ENCODE results near the gene CENPL.
"Not testable (repeated sequence)": the region's sequence is repeated elsewhere in the genome, so short reads cannot be mapped to it uniquely, and the experiment has no call there.

The CENPL gene

GRCh38 chr1:173856903-173857302, 32.2 kb upstream of the CENPL start:
- Histone ChIP-seq H3K4me3 (ENCODE audit: insufficient read depth, low read depth, low read length) (no peak overlapping the region), H3K9me3 (ENCODE audit: control insufficient read depth, low read length) (no peaks in the 10 kb centered on the region), H3K36me3 (ENCODE audit: control insufficient read depth, insufficient read depth, low read length) (peaks cover 24% of the 10 kb centered on the region), H3K27me3 (ENCODE audit: control insufficient read depth, insufficient read depth, low read length, poor library complexity, severe bottlenecking) (no peaks in the 10 kb centered on the region), H3K4me1 (ENCODE audit: control insufficient read depth, insufficient read depth, low read length) (no peaks in the 10 kb centered on the region), H3K27ac (ENCODE audit: insufficient read depth, low read depth, low read length, poor library complexity, severe bottlenecking) (no peak overlapping the region)
- WGBS, 2 experiments, result 97 to 100% methylated on average over 2 of the region's 2 CpGs

DNA sequence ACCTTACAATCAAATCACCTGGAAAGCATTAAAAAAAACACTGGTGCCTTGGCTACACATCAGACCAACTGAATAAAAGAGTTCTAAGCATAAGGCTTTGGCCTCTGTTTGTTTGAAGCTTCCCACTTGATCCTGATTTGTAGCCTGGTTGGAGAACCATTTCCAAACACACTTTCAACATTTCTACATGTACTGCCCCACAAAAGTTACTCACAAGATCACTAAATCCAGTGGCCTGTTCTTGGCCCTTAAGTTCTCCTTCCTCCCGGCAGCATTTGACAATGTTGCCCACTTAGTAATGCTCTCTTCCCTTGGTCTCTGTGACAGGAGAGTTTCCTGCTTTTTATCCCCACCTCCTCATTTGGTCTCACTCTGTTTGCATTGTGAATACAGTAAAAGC, 31.3 kb upstream of the CENPL start:
- WGBS, 2 experiments, result 91 to 100% methylated on average over 1 of the region's 1 CpG
- Histone ChIP-seq H3K27ac (ENCODE audit: insufficient read depth, low read depth, low read length, poor library complexity, severe bottlenecking) (no peak overlapping the region), H3K9me3 (ENCODE audit: control insufficient read depth, low read length) (no peaks in the 10 kb centered on the region), H3K27me3 (ENCODE audit: control insufficient read depth, insufficient read depth, low read length, poor library complexity, severe bottlenecking) (no peaks in the 10 kb centered on the region), H3K4me1 (ENCODE audit: control insufficient read depth, insufficient read depth, low read length) (no peaks in the 10 kb centered on the region), H3K4me3 (ENCODE audit: insufficient read depth, low read depth, low read length) (no peak overlapping the region), H3K36me3 (ENCODE audit: control insufficient read depth, insufficient read depth, low read length) (peaks cover 24% of the 10 kb centered on the region)

- Histone ChIP-seq H3K4me1 (ENCODE audit: control insufficient read depth, insufficient read depth, low read length) (no peaks in the 10 kb centered on the region), H3K27ac (ENCODE audit: insufficient read depth, low read depth, low read length, poor library complexity, severe bottlenecking) (peak overlapping the region; percentile 26), H3K27me3 (ENCODE audit: control insufficient read depth, insufficient read depth, low read length, poor library complexity, severe bottlenecking) (no peaks in the 10 kb centered on the region), H3K4me3 (ENCODE audit: insufficient read depth, low read depth, low read length) (no peak overlapping the region), H3K9me3 (ENCODE audit: control insufficient read depth, low read length) (no peaks in the 10 kb centered on the region), H3K36me3 (ENCODE audit: control insufficient read depth, insufficient read depth, low read length) (peaks cover 21% of the 10 kb centered on the region)
- WGBS, 2 experiments, result 65 to 70% methylated on average over 5 of the region's 5 CpGs
Measured at GRCh38 chr1:173853074-173853473, 28.4 kb upstream of the CENPL start.

DNA sequence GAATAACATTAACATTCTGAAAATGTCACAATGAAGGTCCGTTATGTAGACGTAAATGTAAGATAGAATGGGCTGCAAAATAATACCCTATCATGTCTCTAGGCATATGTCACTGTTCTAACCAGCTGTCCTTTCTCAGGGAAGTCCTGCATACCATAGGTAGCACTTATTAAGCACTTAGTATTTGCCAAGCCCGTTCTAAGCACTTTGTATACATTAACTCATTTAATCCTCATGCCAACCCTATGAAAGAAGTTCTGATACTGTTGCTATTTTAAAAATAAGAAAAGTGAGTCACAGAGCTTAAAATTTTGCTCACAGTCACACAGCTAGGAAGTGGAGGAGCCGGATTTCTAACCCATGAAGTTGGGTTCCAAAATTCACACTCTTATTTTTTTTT, 27.4 kb upstream of the CENPL start:
- Histone ChIP-seq H3K9me3 (ENCODE audit: control insufficient read depth, low read length) (no peaks in the 10 kb centered on the region), H3K4me3 (ENCODE audit: insufficient read depth, low read depth, low read length) (no peak overlapping the region), H3K27me3 (ENCODE audit: control insufficient read depth, insufficient read depth, low read length, poor library complexity, severe bottlenecking) (no peaks in the 10 kb centered on the region), H3K27ac (ENCODE audit: insufficient read depth, low read depth, low read length, poor library complexity, severe bottlenecking) (no peak overlapping the region), H3K4me1 (ENCODE audit: control insufficient read depth, insufficient read depth, low read length) (no peaks in the 10 kb centered on the region), H3K36me3 (ENCODE audit: control insufficient read depth, insufficient read depth, low read length) (peaks cover 18% of the 10 kb centered on the region)
- WGBS, 2 experiments, result 93 to 95% methylated on average over 3 to 4 of the region's 4 CpGs

- peaks cover 23% of the 10 kb centered on the region for H3K36me3 ChIP-seq (ENCODE audit: control insufficient read depth, insufficient read depth, low read length)
- WGBS, 2 experiments, result 96% methylated on average over 1 of the region's 1 CpG; no CpG with 5 or more reads in 1 of the 2 experiments
- H3K4me3 ChIP-seq (ENCODE audit: insufficient read depth, low read depth, low read length), result no peak overlapping the region
- H3K27ac ChIP-seq (ENCODE audit: insufficient read depth, low read depth, low read length, poor library complexity, severe bottlenecking), result no peak overlapping the region
- H3K27me3 ChIP-seq (ENCODE audit: control insufficient read depth, insufficient read depth, low read length, poor library complexity, severe bottlenecking), result no peaks in the 10 kb centered on the region
- H3K9me3 ChIP-seq (ENCODE audit: control insufficient read depth, low read length), result no peaks in the 10 kb centered on the region
- no peaks in the 10 kb centered on the region for H3K4me1 ChIP-seq (ENCODE audit: control insufficient read depth, insufficient read depth, low read length)
Measured at GRCh38 chr1:173832748-173833147, 8.1 kb upstream of the CENPL start.

DNA sequence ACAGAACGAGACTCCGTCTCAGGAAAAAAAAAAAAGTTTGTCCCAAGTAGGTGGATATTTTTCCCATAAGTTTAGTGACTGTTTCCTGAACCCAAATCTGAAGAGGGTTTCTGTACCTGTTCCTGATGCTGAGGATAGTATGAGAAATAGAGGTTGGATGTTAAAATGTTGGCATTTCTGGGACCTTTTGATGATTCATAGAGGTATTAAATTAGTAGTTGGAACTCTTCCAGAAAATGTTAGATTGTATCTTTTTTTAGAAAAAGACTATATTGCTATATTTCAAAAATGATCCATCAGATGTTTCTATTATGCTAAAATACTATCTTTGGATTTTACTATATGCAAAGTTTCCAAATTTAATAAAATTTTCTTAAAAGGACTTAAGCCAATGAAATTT, 2.9 kb upstream of the CENPL start:
- Histone ChIP-seq H3K9me3 (ENCODE audit: control insufficient read depth, low read length) (no peaks in the 10 kb centered on the region), H3K27me3 (ENCODE audit: control insufficient read depth, insufficient read depth, low read length, poor library complexity, severe bottlenecking) (no peaks in the 10 kb centered on the region), H3K4me1 (ENCODE audit: control insufficient read depth, insufficient read depth, low read length) (peaks cover 7% of the 10 kb centered on the region), H3K36me3 (ENCODE audit: control insufficient read depth, insufficient read depth, low read length) (peaks cover 13% of the 10 kb centered on the region), H3K4me3 (ENCODE audit: insufficient read depth, low read depth, low read length) (no peak overlapping the region), H3K27ac (ENCODE audit: insufficient read depth, low read depth, low read length, poor library complexity, severe bottlenecking) (no peak overlapping the region)
- 90 to 95% methylated on average over 2 of the region's 2 CpGs for WGBS, 2 experiments

DNA sequence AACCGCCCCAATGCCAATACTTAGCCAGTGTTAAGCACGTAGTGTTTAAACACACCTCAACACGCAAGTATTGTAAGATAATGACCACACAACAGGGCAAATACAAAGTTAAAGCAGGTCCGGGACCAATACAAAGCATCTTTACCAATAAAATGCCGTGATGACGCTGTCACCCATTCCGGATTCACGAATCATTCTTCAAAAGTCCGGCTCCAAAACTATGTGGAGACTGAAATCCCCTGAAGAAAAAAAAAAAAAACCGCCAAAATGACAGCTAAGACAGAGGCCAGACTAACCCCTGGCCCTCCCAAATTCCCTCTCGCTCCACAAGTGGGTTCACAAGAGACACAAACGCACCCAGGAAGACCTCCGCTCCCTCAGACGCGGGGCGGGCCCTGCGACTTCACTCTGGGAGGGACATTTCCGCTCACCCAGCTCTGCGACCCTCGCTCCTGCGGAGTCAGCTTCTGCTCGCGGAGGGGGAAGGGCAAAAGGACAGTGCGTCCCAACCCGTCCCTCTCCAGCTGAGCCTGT, 835 bp downstream of the CENPL start:
- whole genome bisulfite sequencing, 2 experiments, result 0% methylated on average over 25 of the region's 25 CpGs
- H3K9me3 ChIP-seq (ENCODE audit: control insufficient read depth, low read length), result no peaks in the 10 kb centered on the region
- H3K36me3 ChIP-seq (ENCODE audit: control insufficient read depth, insufficient read depth, low read length), result peaks cover 5% of the 10 kb centered on the region
- peaks cover 7% of the 10 kb centered on the region for H3K4me1 ChIP-seq (ENCODE audit: control insufficient read depth, insufficient read depth, low read length)
- no peaks in the 10 kb centered on the region for H3K27me3 ChIP-seq (ENCODE audit: control insufficient read depth, insufficient read depth, low read length, poor library complexity, severe bottlenecking)
- peak overlapping the region; percentile 97 for H3K27ac ChIP-seq (ENCODE audit: insufficient read depth, low read depth, low read length, poor library complexity, severe bottlenecking)
- peak overlapping the region; percentile 80 for H3K4me3 ChIP-seq (ENCODE audit: insufficient read depth, low read depth, low read length)

DNA sequence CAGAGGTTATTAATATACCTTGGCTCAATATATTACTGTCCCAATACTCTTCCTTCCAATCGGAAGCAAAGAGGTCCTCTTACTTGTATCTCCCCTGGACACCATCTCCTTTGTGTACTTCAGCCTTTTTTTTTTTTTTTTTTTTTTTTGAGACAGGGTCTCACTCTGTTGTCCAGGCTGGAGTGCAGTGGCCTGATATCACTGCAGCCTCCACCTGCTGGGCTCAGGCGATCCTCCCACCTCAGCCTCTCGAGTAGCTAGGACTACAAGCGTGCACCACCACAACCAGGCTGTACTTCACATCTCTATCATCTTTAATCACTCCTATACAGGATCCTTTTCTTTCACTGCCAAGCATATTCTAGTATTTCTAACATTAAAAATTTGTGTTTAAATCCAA, 3.0 kb downstream of the CENPL start:
- Histone ChIP-seq H3K36me3 (ENCODE audit: control insufficient read depth, insufficient read depth, low read length) (peaks cover 5% of the 10 kb centered on the region), H3K4me1 (ENCODE audit: control insufficient read depth, insufficient read depth, low read length) (peaks cover 7% of the 10 kb centered on the region), H3K4me3 (ENCODE audit: insufficient read depth, low read depth, low read length) (no peak overlapping the region), H3K27ac (ENCODE audit: insufficient read depth, low read depth, low read length, poor library complexity, severe bottlenecking) (no peak overlapping the region), H3K27me3 (ENCODE audit: control insufficient read depth, insufficient read depth, low read length, poor library complexity, severe bottlenecking) (no peaks in the 10 kb centered on the region), H3K9me3 (ENCODE audit: control insufficient read depth, low read length) (no peaks in the 10 kb centered on the region)
- WGBS, 2 experiments, result 89 to 91% methylated on average over 4 of the region's 4 CpGs

- WGBS, 2 experiments, result 90 to 96% methylated on average over 1 of the region's 1 CpG
- H3K27me3 ChIP-seq (ENCODE audit: control insufficient read depth, insufficient read depth, low read length, poor library complexity, severe bottlenecking), result no peaks in the 10 kb centered on the region
Measured at GRCh38 chr1:173818459-173818858, 6.2 kb downstream of the CENPL start.

DNA sequence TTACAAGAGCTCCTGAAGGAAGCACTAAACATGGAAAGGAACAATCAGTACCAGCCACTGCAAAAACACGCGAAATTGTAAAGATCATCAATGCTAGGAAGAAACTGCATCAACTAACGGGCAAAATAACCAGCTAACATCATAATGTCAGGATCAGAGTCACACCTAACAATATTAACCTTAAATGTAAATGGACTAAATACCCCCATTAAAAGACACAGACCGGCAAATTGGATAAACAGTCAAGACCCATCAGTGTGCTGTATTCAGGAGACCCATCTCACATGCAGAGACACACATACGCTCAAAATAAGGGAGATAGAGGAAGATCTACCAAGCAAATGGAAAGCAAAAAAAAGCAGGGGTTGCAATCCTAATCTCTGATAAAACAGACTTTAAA, 11.0 kb downstream of the CENPL start:
- 93 to 95% methylated on average over 5 of the region's 5 CpGs for WGBS, 2 experiments

More at GRCh38 chr1:173818459-173818858, 6.2 kb downstream of the CENPL start:
- no peak overlapping the region for H3K27ac ChIP-seq (ENCODE audit: insufficient read depth, low read depth, low read length, poor library complexity, severe bottlenecking)
- no peak overlapping the region for H3K4me3 ChIP-seq (ENCODE audit: insufficient read depth, low read depth, low read length)
- peaks cover 5% of the 10 kb centered on the region for H3K36me3 ChIP-seq (ENCODE audit: control insufficient read depth, insufficient read depth, low read length)
- no peaks in the 10 kb centered on the region for H3K9me3 ChIP-seq (ENCODE audit: control insufficient read depth, low read length)
- peaks cover 7% of the 10 kb centered on the region for H3K4me1 ChIP-seq (ENCODE audit: control insufficient read depth, insufficient read depth, low read length)

GRCh38 chr1:173802961-173803360, 21.7 kb downstream of the CENPL start:
- Histone ChIP-seq H3K27ac (ENCODE audit: insufficient read depth, low read depth, low read length, poor library complexity, severe bottlenecking) (no peak overlapping the region), H3K36me3 (ENCODE audit: control insufficient read depth, insufficient read depth, low read length) (peaks cover 3% of the 10 kb centered on the region), H3K4me1 (ENCODE audit: control insufficient read depth, insufficient read depth, low read length) (no peaks in the 10 kb centered on the region), H3K9me3 (ENCODE audit: control insufficient read depth, low read length) (no peaks in the 10 kb centered on the region), H3K27me3 (ENCODE audit: control insufficient read depth, insufficient read depth, low read length, poor library complexity, severe bottlenecking) (no peaks in the 10 kb centered on the region), H3K4me3 (ENCODE audit: insufficient read depth, low read depth, low read length) (no peak overlapping the region)
- WGBS, 2 experiments, result 96 to 99% methylated on average over 2 of the region's 2 CpGs

More for the DNA sequence above, 11.0 kb downstream of the CENPL start:
- not testable (repeated sequence) for H3K36me3 ChIP-seq (ENCODE audit: control insufficient read depth, insufficient read depth, low read length); H3K4me1 ChIP-seq (ENCODE audit: control insufficient read depth, insufficient read depth, low read length); H3K27ac ChIP-seq (ENCODE audit: insufficient read depth, low read depth, low read length, poor library complexity, severe bottlenecking); H3K9me3 ChIP-seq (ENCODE audit: control insufficient read depth, low read length); H3K4me3 ChIP-seq (ENCODE audit: insufficient read depth, low read depth, low read length); H3K27me3 ChIP-seq (ENCODE audit: control insufficient read depth, insufficient read depth, low read length, poor library complexity, severe bottlenecking)
